ENCODE results near the gene OR52W1.

OR52W1 gene

GRCh38 chr11:6194065-6194581, 4.9 kb upstream of the OR52W1 start:
- no peak for TF ChIP-seq CTCF (conservative IDR thresholded peaks at IDR 0.05)
- no peak overlapping the region for H3K27ac ChIP-seq

DNA sequence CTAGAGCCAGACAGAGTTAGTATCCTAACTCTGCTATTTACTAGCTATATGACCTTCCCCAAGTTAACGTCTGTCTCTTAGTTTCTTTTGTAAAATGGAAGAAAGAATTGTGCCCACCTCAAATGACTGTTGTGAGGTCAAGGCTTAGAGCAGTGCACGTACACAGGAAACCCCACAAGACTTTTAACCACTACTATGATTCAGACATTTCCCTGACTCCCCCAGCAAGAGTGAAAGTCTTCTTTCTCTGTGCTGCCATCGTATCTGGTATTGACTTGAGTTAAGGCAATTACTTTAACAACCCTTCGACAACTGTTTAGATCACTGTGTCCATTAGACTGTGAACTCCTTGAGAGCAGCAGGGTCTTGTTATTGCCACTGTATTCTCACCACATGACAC, 2.6 kb upstream of the OR52W1 start:
- no peak for TF ChIP-seq CTCF (conservative IDR thresholded peaks at IDR 0.05)
- no peak overlapping the region for H3K27ac ChIP-seq

DNA sequence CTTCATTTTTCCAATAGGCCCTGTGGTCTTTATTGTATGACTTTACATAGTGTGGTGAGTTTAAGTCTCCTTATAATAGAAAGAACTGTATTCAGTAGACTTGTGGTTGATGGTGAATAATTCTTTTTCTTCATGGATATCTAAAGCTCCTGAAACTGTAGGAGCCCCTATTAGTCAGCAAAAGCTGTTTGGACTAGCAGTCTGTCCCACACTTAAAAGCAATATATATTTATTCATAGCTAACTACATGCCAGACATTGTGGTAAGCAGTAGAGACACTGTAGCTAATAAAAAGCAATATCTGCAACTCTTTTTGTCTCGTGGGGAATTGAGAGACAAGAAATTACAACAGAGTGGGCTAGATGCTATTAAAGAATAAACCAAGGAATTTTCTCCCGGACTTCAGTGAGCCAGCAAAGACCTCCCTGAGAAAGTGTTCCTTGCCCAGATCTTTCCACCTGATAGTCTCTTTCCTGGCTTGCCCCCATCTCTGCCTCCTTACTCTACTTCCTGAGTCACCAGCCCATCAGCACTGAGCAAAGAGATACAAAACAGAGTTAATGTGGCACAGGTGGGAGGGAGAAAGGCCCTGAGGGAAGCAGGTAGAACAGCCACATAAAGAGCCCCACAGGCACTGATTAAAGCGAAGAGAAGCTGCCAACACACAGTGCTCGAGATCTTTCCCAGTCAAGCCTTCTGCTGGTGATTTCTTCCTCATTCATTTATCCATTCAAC, 1.4 kb upstream of the OR52W1 start:
- no peak overlapping the region for H3K27ac ChIP-seq
- no peak for TF ChIP-seq CTCF (conservative IDR thresholded peaks at IDR 0.05)

DNA sequence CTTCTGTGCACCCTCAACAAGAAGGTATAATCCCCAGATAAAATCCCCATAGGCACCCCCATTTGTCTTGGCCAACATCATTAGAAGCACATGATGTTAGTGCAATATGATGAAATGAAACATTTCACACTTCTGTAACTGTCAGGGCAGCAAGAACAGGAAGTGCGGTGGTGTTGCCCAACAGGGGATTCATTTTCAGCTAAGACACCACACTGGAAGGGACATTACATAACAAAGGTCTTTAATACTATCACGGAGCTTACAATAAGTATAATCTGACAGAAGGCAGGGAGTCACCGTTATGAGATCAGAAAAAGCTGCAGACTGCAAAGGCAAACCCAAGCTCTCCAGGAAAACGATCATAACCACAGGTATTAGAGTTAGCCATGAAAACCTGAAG, 2.0 kb downstream of the OR52W1 start:
- H3K27ac ChIP-seq, result no peak overlapping the region
- no peak for TF ChIP-seq CTCF (conservative IDR thresholded peaks at IDR 0.05)

DNA sequence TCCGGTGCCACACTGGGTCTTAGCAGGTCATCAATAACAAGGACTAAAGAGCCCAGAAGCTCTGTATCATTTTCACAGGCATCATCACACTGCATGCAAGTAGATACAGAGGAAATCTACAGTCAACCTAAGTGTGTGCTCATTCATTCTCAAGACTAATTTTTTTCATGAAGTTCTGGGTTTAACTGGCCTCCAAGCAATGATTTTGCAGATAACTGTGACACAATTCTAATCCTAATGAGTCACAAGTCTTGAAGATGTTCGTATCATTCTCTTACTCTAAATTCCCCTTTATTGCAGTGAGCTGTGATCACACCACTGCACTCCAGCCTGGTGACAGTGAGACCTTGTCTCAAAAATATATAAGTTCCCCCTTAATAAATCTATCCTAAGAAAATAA, 2.5 kb downstream of the OR52W1 start:
- no peak overlapping the region for H3K27ac ChIP-seq
- TF ChIP-seq CTCF (conservative IDR thresholded peaks at IDR 0.05), result no peak

DNA sequence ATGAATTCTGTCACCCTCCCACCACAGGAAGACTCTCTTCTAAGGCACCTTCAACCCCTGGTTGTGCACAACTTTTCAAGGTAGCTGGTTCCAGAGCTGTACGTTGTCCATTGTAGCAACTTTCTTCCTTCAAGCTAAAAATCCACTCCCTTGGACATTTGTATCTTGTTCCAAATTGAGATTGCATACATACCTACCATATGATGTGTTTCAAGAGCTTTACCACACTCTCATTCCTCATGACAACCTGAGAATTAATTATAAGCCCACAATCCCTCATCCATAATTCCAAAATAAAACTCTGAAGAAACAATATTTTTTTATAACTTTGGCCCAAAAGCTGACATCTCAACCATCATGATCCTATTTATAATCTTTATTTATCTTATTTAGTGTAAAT, 3.0 kb downstream of the OR52W1 start:
- no peak overlapping the region for H3K27ac ChIP-seq
- no peak for TF ChIP-seq CTCF (conservative IDR thresholded peaks at IDR 0.05)

- H3K27ac ChIP-seq, result no peak overlapping the region
- TF ChIP-seq CTCF (conservative IDR thresholded peaks at IDR 0.05), result no peak
Observed at GRCh38 chr11:6203327-6203726, 4.3 kb downstream of the OR52W1 start.
